ENCODE measurements around the gene GNAQ.
"Not testable (repeated sequence)": the region's sequence is repeated elsewhere in the genome, so short reads cannot be mapped to it uniquely, and the experiment has no call there.

The GNAQ gene

GRCh38 chr9:77702521-77703390 lies 328.9 kb downstream of the GNAQ start:
- peaks cover 10% of the 10 kb centered on the region for H3K27me3 Mint-ChIP-seq
- not testable (repeated sequence) for H3K27ac Mint-ChIP-seq; DNase-seq; H3K4me1 Mint-ChIP-seq (ENCODE audit: low read depth); H3K9me3 Mint-ChIP-seq; H3K36me3 Mint-ChIP-seq (ENCODE audit: low read depth); H3K4me3 Mint-ChIP-seq

- Mint-ChIP-seq H3K36me3 (ENCODE audit: low read depth) (no peaks in the 10 kb centered on the region), H3K4me3 (no peak overlapping the region), H3K27me3 (peaks cover 6% of the 10 kb centered on the region), H3K4me1 (ENCODE audit: low read depth) (no peaks in the 10 kb centered on the region), H3K27ac (no peak overlapping the region), H3K9me3 (peaks cover 4% of the 10 kb centered on the region)
- no peak for DNase-seq
Observed at GRCh38 chr9:77697238-77697984, 334.2 kb downstream of the GNAQ start.

- DNase-seq; H3K4me1 Mint-ChIP-seq (ENCODE audit: low read depth); H3K36me3 Mint-ChIP-seq (ENCODE audit: low read depth); H3K27ac Mint-ChIP-seq; H3K9me3 Mint-ChIP-seq; H3K4me3 Mint-ChIP-seq: not testable (repeated sequence)
- H3K27me3 Mint-ChIP-seq, result peaks cover 18% of the 10 kb centered on the region
Observed at GRCh38 chr9:77690723-77691122, 340.9 kb downstream of the GNAQ start.

- H3K27me3 Mint-ChIP-seq, result peaks cover 18% of the 10 kb centered on the region
- not testable (repeated sequence) for H3K27ac Mint-ChIP-seq; H3K4me3 Mint-ChIP-seq; DNase-seq; H3K9me3 Mint-ChIP-seq; H3K36me3 Mint-ChIP-seq (ENCODE audit: low read depth); H3K4me1 Mint-ChIP-seq (ENCODE audit: low read depth)
Observed at GRCh38 chr9:77690119-77690518, 341.5 kb downstream of the GNAQ start.

GRCh38 chr9:77687737-77688136 lies 343.9 kb downstream of the GNAQ start:
- H3K27me3 Mint-ChIP-seq, result peaks cover 18% of the 10 kb centered on the region
- not testable (repeated sequence) for H3K36me3 Mint-ChIP-seq (ENCODE audit: low read depth); H3K27ac Mint-ChIP-seq; H3K4me1 Mint-ChIP-seq (ENCODE audit: low read depth); DNase-seq; H3K9me3 Mint-ChIP-seq; H3K4me3 Mint-ChIP-seq

- Mint-ChIP-seq H3K4me1 (ENCODE audit: low read depth) (no peaks in the 10 kb centered on the region), H3K9me3 (no peaks in the 10 kb centered on the region), H3K4me3 (no peak overlapping the region), H3K36me3 (ENCODE audit: low read depth) (no peaks in the 10 kb centered on the region), H3K27me3 (no peaks in the 10 kb centered on the region), H3K27ac (no peak overlapping the region)
- no peak for DNase-seq
Observed at GRCh38 chr9:77680581-77680980, 351.0 kb downstream of the GNAQ start.

- Mint-ChIP-seq H3K36me3 (ENCODE audit: low read depth) (no peaks in the 10 kb centered on the region), H3K9me3 (no peaks in the 10 kb centered on the region), H3K27ac (no peak overlapping the region), H3K27me3 (no peaks in the 10 kb centered on the region), H3K4me3 (no peak overlapping the region), H3K4me1 (ENCODE audit: low read depth) (no peaks in the 10 kb centered on the region)
- no peak for DNase-seq
Observed at GRCh38 chr9:77679661-77680368, 351.8 kb downstream of the GNAQ start.

- Mint-ChIP-seq H3K4me1 (ENCODE audit: low read depth) (no peaks in the 10 kb centered on the region), H3K4me3 (no peak overlapping the region), H3K27ac (no peak overlapping the region), H3K27me3 (no peaks in the 10 kb centered on the region), H3K36me3 (ENCODE audit: low read depth) (no peaks in the 10 kb centered on the region), H3K9me3 (no peaks in the 10 kb centered on the region)
- DNase-seq, result no peak
Observed at GRCh38 chr9:77679088-77679487, 352.5 kb downstream of the GNAQ start.

GRCh38 chr9:77677957-77678535 lies 353.6 kb downstream of the GNAQ start:
- Mint-ChIP-seq H3K4me1 (ENCODE audit: low read depth) (no peaks in the 10 kb centered on the region), H3K9me3 (no peaks in the 10 kb centered on the region), H3K27ac (no peak overlapping the region), H3K4me3 (no peak overlapping the region), H3K36me3 (ENCODE audit: low read depth) (no peaks in the 10 kb centered on the region), H3K27me3 (no peaks in the 10 kb centered on the region)
- no peak for DNase-seq

- Mint-ChIP-seq H3K36me3 (ENCODE audit: low read depth) (no peaks in the 10 kb centered on the region), H3K4me3 (no peak overlapping the region), H3K27ac (no peak overlapping the region), H3K9me3 (no peaks in the 10 kb centered on the region), H3K4me1 (ENCODE audit: low read depth) (no peaks in the 10 kb centered on the region), H3K27me3 (no peaks in the 10 kb centered on the region)
- no peak for DNase-seq
Observed at GRCh38 chr9:77677397-77677796, 354.2 kb downstream of the GNAQ start.

- no peaks in the 10 kb centered on the region for H3K9me3 Mint-ChIP-seq
- no peaks in the 10 kb centered on the region for H3K4me1 Mint-ChIP-seq (ENCODE audit: low read depth)
- no peak overlapping the region for H3K4me3 Mint-ChIP-seq
- H3K27ac Mint-ChIP-seq, result no peak overlapping the region
- H3K36me3 Mint-ChIP-seq (ENCODE audit: low read depth), result no peaks in the 10 kb centered on the region
- DNase-seq, result no peak
- H3K27me3 Mint-ChIP-seq, result no peaks in the 10 kb centered on the region
Observed at GRCh38 chr9:77673941-77674791, 357.4 kb downstream of the GNAQ start.

- no peaks in the 10 kb centered on the region for H3K27me3 Mint-ChIP-seq
- DNase-seq, result no peak
- no peaks in the 10 kb centered on the region for H3K36me3 Mint-ChIP-seq (ENCODE audit: low read depth)
- H3K27ac Mint-ChIP-seq, result no peak overlapping the region
- no peak overlapping the region for H3K4me3 Mint-ChIP-seq
- H3K9me3 Mint-ChIP-seq, result no peaks in the 10 kb centered on the region
- no peaks in the 10 kb centered on the region for H3K4me1 Mint-ChIP-seq (ENCODE audit: low read depth)
Observed at GRCh38 chr9:77672183-77672582, 359.4 kb downstream of the GNAQ start.

GRCh38 chr9:77667151-77667550 lies 364.5 kb downstream of the GNAQ start:
- Mint-ChIP-seq H3K9me3 (no peaks in the 10 kb centered on the region), H3K27me3 (no peaks in the 10 kb centered on the region), H3K4me1 (ENCODE audit: low read depth) (no peaks in the 10 kb centered on the region), H3K27ac (no peak overlapping the region), H3K36me3 (ENCODE audit: low read depth) (no peaks in the 10 kb centered on the region), H3K4me3 (no peak overlapping the region)
- DNase-seq, result no peak

All from activated T-cell treated with anti-CD3 and anti-CD28 coated beads, Interleukin-2, amount 50 U/mL, for 24 hours (primary cell).